ENCODE data around the gene RABIF.
"Not testable (repeated sequence)": the region's sequence is repeated elsewhere in the genome, so short reads cannot be mapped to it uniquely, and the experiment has no call there.

RABIF gene

GRCh38 chr1:202905331-202905730 lies 16.4 kb upstream of the RABIF start:
- Histone ChIP-seq H3K27ac (ENCODE audit: insufficient read depth in 1 of 2, low read depth in 1 of 2, low read length in 2 of 2, poor library complexity in 1 of 2, severe bottlenecking in 2 of 2) (no peak overlapping the region), H3K4me3 (ENCODE audit: control insufficient read depth in 1 of 7, extremely low read depth in 1 of 7, insufficient read depth in 4 of 7, low read depth in 2 of 7, low read length in 6 of 7) (no peak overlapping the region), H3K9me3 (ENCODE audit: control extremely low read depth in 1 of 5, control insufficient read depth in 4 of 5, insufficient read depth in 2 of 5, low read depth in 1 of 5, low read length in 4 of 5) (no peaks in the 10 kb centered on the region), H3K27me3 (replicated peaks in 2 of 5; ENCODE audit: control insufficient read depth in 4 of 5, insufficient read depth in 5 of 5, low read length in 4 of 5) (no peaks in the 10 kb centered on the region), H3K36me3 (ENCODE audit: control insufficient read depth in 4 of 4, insufficient read depth in 4 of 4, low read length in 3 of 4) (peaks cover 19 to 58% (median 37%) of the 10 kb centered on the region in 4 experiments), H3K4me1 (ENCODE audit: control extremely low read depth in 1 of 4, control insufficient read depth in 4 of 4, insufficient read depth in 4 of 4, low read length in 3 of 4) (no peaks in the 10 kb centered on the region)
- DNase-seq, result peak in 1 of 3 donors; percentile 9
- CTCF ChIA-PET, result interaction anchor here (1.5 kb wide), 1 partner anchor 10 kb away, joined by 4 read pairs; no protein-coding TSS in a partner anchor
- 71% methylated on average over 4 of the region's 4 CpGs for WGBS (ENCODE audit: insufficient coverage)
- POLR2A ChIA-PET, result no interaction called here

- H3K4me1 ChIP-seq (ENCODE audit: control extremely low read depth in 1 of 4, control insufficient read depth in 4 of 4, insufficient read depth in 4 of 4, low read length in 3 of 4); H3K27me3 ChIP-seq (replicated peaks in 2 of 5; ENCODE audit: control insufficient read depth in 4 of 5, insufficient read depth in 5 of 5, low read length in 4 of 5); POLR2A ChIA-PET; H3K27ac ChIP-seq (ENCODE audit: insufficient read depth in 1 of 2, low read depth in 1 of 2, low read length in 2 of 2, poor library complexity in 1 of 2, severe bottlenecking in 2 of 2); H3K9me3 ChIP-seq (ENCODE audit: control extremely low read depth in 1 of 5, control insufficient read depth in 4 of 5, insufficient read depth in 2 of 5, low read depth in 1 of 5, low read length in 4 of 5); H3K4me3 ChIP-seq (ENCODE audit: control insufficient read depth in 1 of 7, extremely low read depth in 1 of 7, insufficient read depth in 4 of 7, low read depth in 2 of 7, low read length in 6 of 7); DNase-seq: not testable (repeated sequence)
- CTCF ChIA-PET, result interaction anchor here (1.5 kb wide), 1 partner anchor 12 kb away, joined by 4 read pairs; no protein-coding TSS in a partner anchor
- H3K36me3 ChIP-seq (ENCODE audit: control insufficient read depth in 4 of 4, insufficient read depth in 4 of 4, low read length in 3 of 4), result peaks cover 15 to 57% (median 30%) of the 10 kb centered on the region in 4 experiments
- 84% methylated on average over 2 of the region's 5 CpGs for WGBS (ENCODE audit: insufficient coverage)
Observed at GRCh38 chr1:202903808-202904207, 14.9 kb upstream of the RABIF start.

GRCh38 chr1:202901555-202901954 lies 12.6 kb upstream of the RABIF start:
- ChIA-PET CTCF (no interaction called here), POLR2A (no interaction called here)
- Histone ChIP-seq H3K27ac (ENCODE audit: insufficient read depth in 1 of 2, low read depth in 1 of 2, low read length in 2 of 2, poor library complexity in 1 of 2, severe bottlenecking in 2 of 2) (no peak overlapping the region), H3K4me3 (ENCODE audit: control insufficient read depth in 1 of 7, extremely low read depth in 1 of 7, insufficient read depth in 4 of 7, low read depth in 2 of 7, low read length in 6 of 7) (no peak overlapping the region), H3K9me3 (ENCODE audit: control extremely low read depth in 1 of 5, control insufficient read depth in 4 of 5, insufficient read depth in 2 of 5, low read depth in 1 of 5, low read length in 4 of 5) (no peaks in the 10 kb centered on the region), H3K27me3 (replicated peaks in 2 of 5; ENCODE audit: control insufficient read depth in 4 of 5, insufficient read depth in 5 of 5, low read length in 4 of 5) (no peaks in the 10 kb centered on the region), H3K4me1 (ENCODE audit: control extremely low read depth in 1 of 4, control insufficient read depth in 4 of 4, insufficient read depth in 4 of 4, low read length in 3 of 4) (no peaks in the 10 kb centered on the region), H3K36me3 (ENCODE audit: control insufficient read depth in 4 of 4, insufficient read depth in 4 of 4, low read length in 3 of 4) (peaks cover 15 to 58% (median 28%) of the 10 kb centered on the region in 4 experiments)
- WGBS (ENCODE audit: insufficient coverage), result 100% methylated on average over 2 of the region's 4 CpGs
- no peak for DNase-seq

GRCh38 chr1:202892501-202892900 lies 3.6 kb upstream of the RABIF start:
- 100% methylated on average over 4 of the region's 7 CpGs for WGBS (ENCODE audit: insufficient coverage)
- CTCF ChIA-PET, result no interaction called here
- H3K27ac ChIP-seq (ENCODE audit: insufficient read depth in 1 of 2, low read depth in 1 of 2, low read length in 2 of 2, poor library complexity in 1 of 2, severe bottlenecking in 2 of 2), result no peak overlapping the region

GRCh38 chr1:202890392-202890791 lies 1.4 kb upstream of the RABIF start:
- H3K36me3 ChIP-seq (ENCODE audit: control insufficient read depth in 4 of 4, insufficient read depth in 4 of 4, low read length in 3 of 4), result peaks cover 4 to 40% (median 30%) of the 10 kb centered on the region in 4 experiments
- CTCF ChIA-PET, result interaction anchor here (0.8 to 1.5 kb wide), 4 partner anchors 8 to 104 kb away, joined by 3 to 5 read pairs (median 3); no protein-coding TSS in a partner anchor
- WGBS (ENCODE audit: insufficient coverage), result 100% methylated on average over 4 of the region's 4 CpGs

More at GRCh38 chr1:202892501-202892900, 3.6 kb upstream of the RABIF start:
- DNase-seq, result no peak
- Histone ChIP-seq H3K27me3 (replicated peaks in 2 of 5; ENCODE audit: control insufficient read depth in 4 of 5, insufficient read depth in 5 of 5, low read length in 4 of 5) (no peaks in the 10 kb centered on the region), H3K9me3 (ENCODE audit: control extremely low read depth in 1 of 5, control insufficient read depth in 4 of 5, insufficient read depth in 2 of 5, low read depth in 1 of 5, low read length in 4 of 5) (no peaks in the 10 kb centered on the region), H3K4me3 (ENCODE audit: control insufficient read depth in 1 of 7, extremely low read depth in 1 of 7, insufficient read depth in 4 of 7, low read depth in 2 of 7, low read length in 6 of 7) (no peak overlapping the region), H3K4me1 (ENCODE audit: control extremely low read depth in 1 of 4, control insufficient read depth in 4 of 4, insufficient read depth in 4 of 4, low read length in 3 of 4) (peaks cover 9 to 14% (median 12%) of the 10 kb centered on the region in 4 experiments), H3K36me3 (ENCODE audit: control insufficient read depth in 4 of 4, insufficient read depth in 4 of 4, low read length in 3 of 4) (peaks cover 11 to 59% (median 43%) of the 10 kb centered on the region in 4 experiments)
- POLR2A ChIA-PET, result no interaction called here

GRCh38 chr1:202888221-202888530 lies 773 bp downstream of the RABIF start:
- WGBS (ENCODE audit: insufficient coverage), result 0% methylated on average over 8 of the region's 10 CpGs
- H3K4me3 ChIP-seq (ENCODE audit: control insufficient read depth in 1 of 7, extremely low read depth in 1 of 7, insufficient read depth in 4 of 7, low read depth in 2 of 7, low read length in 6 of 7), result peak overlapping the region; percentile 50 to 94 (median 91)
- POLR2A ChIA-PET, result no interaction called here
- no peak for DNase-seq
- H3K4me1 ChIP-seq (ENCODE audit: control extremely low read depth in 1 of 4, control insufficient read depth in 4 of 4, insufficient read depth in 4 of 4, low read length in 3 of 4), result peaks cover 9 to 17% (median 13%) of the 10 kb centered on the region in 4 experiments
- H3K27ac ChIP-seq (ENCODE audit: insufficient read depth in 1 of 2, low read depth in 1 of 2, low read length in 2 of 2, poor library complexity in 1 of 2, severe bottlenecking in 2 of 2), result peak overlapping the region; percentile 66 to 80
- CTCF ChIA-PET, result interaction anchor here (1.2 kb wide), 1 partner anchor 9 kb away, joined by 3 read pairs; no protein-coding TSS in a partner anchor
- H3K9me3 ChIP-seq (ENCODE audit: control extremely low read depth in 1 of 5, control insufficient read depth in 4 of 5, insufficient read depth in 2 of 5, low read depth in 1 of 5, low read length in 4 of 5), result no peaks in the 10 kb centered on the region
- no peaks in the 10 kb centered on the region for H3K27me3 ChIP-seq (replicated peaks in 2 of 5; ENCODE audit: control insufficient read depth in 4 of 5, insufficient read depth in 5 of 5, low read length in 4 of 5)
- H3K36me3 ChIP-seq (ENCODE audit: control insufficient read depth in 4 of 4, insufficient read depth in 4 of 4, low read length in 3 of 4), result peaks cover 0 to 26% (median 19%) of the 10 kb centered on the region in 4 experiments

More at GRCh38 chr1:202890392-202890791, 1.4 kb upstream of the RABIF start:
- Histone ChIP-seq H3K4me3 (ENCODE audit: control insufficient read depth in 1 of 7, extremely low read depth in 1 of 7, insufficient read depth in 4 of 7, low read depth in 2 of 7, low read length in 6 of 7) (no peak overlapping the region), H3K9me3 (ENCODE audit: control extremely low read depth in 1 of 5, control insufficient read depth in 4 of 5, insufficient read depth in 2 of 5, low read depth in 1 of 5, low read length in 4 of 5) (no peaks in the 10 kb centered on the region), H3K27ac (ENCODE audit: insufficient read depth in 1 of 2, low read depth in 1 of 2, low read length in 2 of 2, poor library complexity in 1 of 2, severe bottlenecking in 2 of 2) (no peak overlapping the region), H3K27me3 (replicated peaks in 2 of 5; ENCODE audit: control insufficient read depth in 4 of 5, insufficient read depth in 5 of 5, low read length in 4 of 5) (no peaks in the 10 kb centered on the region), H3K4me1 (ENCODE audit: control extremely low read depth in 1 of 4, control insufficient read depth in 4 of 4, insufficient read depth in 4 of 4, low read length in 3 of 4) (peaks cover 9 to 17% (median 13%) of the 10 kb centered on the region in 4 experiments)
- POLR2A ChIA-PET, result interaction anchor here (0.6 kb wide), 1 partner anchor 54 kb away, joined by 3 read pairs; no protein-coding TSS in a partner anchor
- DNase-seq, result no peak

- no peak for DNase-seq
- WGBS (ENCODE audit: insufficient coverage), result 97% methylated on average over 7 of the region's 10 CpGs
- Histone ChIP-seq H3K36me3 (ENCODE audit: control insufficient read depth in 4 of 4, insufficient read depth in 4 of 4, low read length in 3 of 4) (peaks cover 9 to 36% (median 21%) of the 10 kb centered on the region in 4 experiments), H3K4me1 (ENCODE audit: control extremely low read depth in 1 of 4, control insufficient read depth in 4 of 4, insufficient read depth in 4 of 4, low read length in 3 of 4) (no peaks in the 10 kb centered on the region), H3K4me3 (ENCODE audit: control insufficient read depth in 1 of 7, extremely low read depth in 1 of 7, insufficient read depth in 4 of 7, low read depth in 2 of 7, low read length in 6 of 7) (no peak overlapping the region), H3K27me3 (replicated peaks in 2 of 5; ENCODE audit: control insufficient read depth in 4 of 5, insufficient read depth in 5 of 5, low read length in 4 of 5) (no peaks in the 10 kb centered on the region), H3K9me3 (ENCODE audit: control extremely low read depth in 1 of 5, control insufficient read depth in 4 of 5, insufficient read depth in 2 of 5, low read depth in 1 of 5, low read length in 4 of 5) (no peaks in the 10 kb centered on the region), H3K27ac (ENCODE audit: insufficient read depth in 1 of 2, low read depth in 1 of 2, low read length in 2 of 2, poor library complexity in 1 of 2, severe bottlenecking in 2 of 2) (no peak overlapping the region)
- CTCF ChIA-PET, result interaction anchor here (0.7 to 1.9 kb wide), 6 partner anchors 28 to 1309 kb away, joined by 3 to 7 read pairs (median 3); no protein-coding TSS in a partner anchor
- POLR2A ChIA-PET, result no interaction called here
Observed at GRCh38 chr1:202880961-202881460, 7.9 kb downstream of the RABIF start.

Data from common myeloid progenitor, CD34-positive (primary cell).